Measurements from ENCODE around the gene ZSCAN29. TPM values are rescaled to one million over a fixed set of nuclear protein-coding genes. Genes with fewer than 3 reads are reported as not detected.

Gene ZSCAN29
- polyA plus RNA-seq, 6 donors from 2014 or later: 3.9 to 14.2 (median 9.7) TPM

GRCh38 chr15:43383070-43383469 lies 12.2 kb upstream of the ZSCAN29 start:
- H3K36me3 Mint-ChIP-seq: peaks cover 19 to 26% of the 10 kb centered on the region in 2 donors
- H3K27ac Mint-ChIP-seq: peak overlapping the region in 2 of 6 donors; percentile 17 to 59
- H3K9me3 Mint-ChIP-seq: peaks cover 0 to 1% (median 0%) of the 10 kb centered on the region in 7 donors
- H3K27me3 Mint-ChIP-seq: no peaks in the 10 kb centered on the region
- no peak overlapping the region for H3K4me3 Mint-ChIP-seq
- ATAC-seq (ENCODE audit: low read depth in 2 of 2): no peak
- DNase-seq: no peak
- peaks cover 0 to 5% (median 4%) of the 10 kb centered on the region in 3 donors for H3K4me1 Mint-ChIP-seq

- Mint-ChIP-seq H3K4me1 (peaks cover 0 to 11% (median 5%) of the 10 kb centered on the region in 3 donors), H3K9me3 (peaks cover 0 to 1% (median 0%) of the 10 kb centered on the region in 7 donors), H3K4me3 (no peak overlapping the region), H3K27me3 (no peaks in the 10 kb centered on the region), H3K27ac (no peak overlapping the region), H3K36me3 (peaks cover 26 to 33% of the 10 kb centered on the region in 2 donors)
- DNase-seq (no peak), ATAC-seq (ENCODE audit: low read depth in 2 of 2) (no peak)
Observed at GRCh38 chr15:43382310-43382709, 11.5 kb upstream of the ZSCAN29 start.

GRCh38 chr15:43378601-43379000 lies 7.8 kb upstream of the ZSCAN29 start:
- peaks cover 0 to 1% (median 0%) of the 10 kb centered on the region in 7 donors for H3K9me3 Mint-ChIP-seq
- ATAC-seq (ENCODE audit: low read depth in 2 of 2): no peak
- peaks cover 9 to 12% (median 12%) of the 10 kb centered on the region in 3 donors for H3K4me1 Mint-ChIP-seq
- no peak for DNase-seq
- no peaks in the 10 kb centered on the region for H3K27me3 Mint-ChIP-seq
- peak overlapping the region in 2 of 6 donors; percentile 38 to 56 for H3K27ac Mint-ChIP-seq
- no peak overlapping the region for H3K4me3 Mint-ChIP-seq
- H3K36me3 Mint-ChIP-seq: peaks cover 10 to 14% of the 10 kb centered on the region in 2 donors

GRCh38 chr15:43376017-43376705 lies 5.3 kb upstream of the ZSCAN29 start:
- Mint-ChIP-seq H3K4me3 (peak overlapping the region in 1 of 8 donors; percentile 34), H3K27me3 (no peaks in the 10 kb centered on the region), H3K36me3 (peaks cover 8 to 10% of the 10 kb centered on the region in 2 donors), H3K27ac (peak overlapping the region in 4 of 6 donors; percentile 16 to 87 (median 50)), H3K9me3 (peaks cover 0 to 1% (median 0%) of the 10 kb centered on the region in 7 donors), H3K4me1 (peaks cover 21 to 28% (median 24%) of the 10 kb centered on the region in 3 donors)
- ATAC-seq (ENCODE audit: low read depth in 2 of 2) (peak; percentile 74 to 77), DNase-seq (peak; percentile 31)

- ATAC-seq (ENCODE audit: low read depth in 2 of 2) (peak; percentile 53), DNase-seq (peak; percentile 1)
- Mint-ChIP-seq H3K36me3 (peaks cover 20 to 25% of the 10 kb centered on the region in 2 donors), H3K9me3 (no peaks in the 10 kb centered on the region), H3K27ac (peak overlapping the region; percentile 71 to 97 (median 93)), H3K4me1 (peaks cover 50 to 59% (median 55%) of the 10 kb centered on the region in 3 donors), H3K27me3 (no peaks in the 10 kb centered on the region), H3K4me3 (peak overlapping the region; percentile 88 to 98 (median 94))
Observed at GRCh38 chr15:43370310-43370974, 401 bp downstream of the ZSCAN29 start.

GRCh38 chr15:43361313-43361903 lies 9.4 kb downstream of the ZSCAN29 start:
- peaks cover 8 to 58% (median 40%) of the 10 kb centered on the region in 7 donors for H3K9me3 Mint-ChIP-seq
- ATAC-seq (ENCODE audit: low read depth in 2 of 2): no peak
- H3K36me3 Mint-ChIP-seq: peaks cover 66 to 69% of the 10 kb centered on the region in 2 donors
- no peaks in the 10 kb centered on the region for H3K27me3 Mint-ChIP-seq
- no peak for DNase-seq
- peaks cover 19 to 26% (median 20%) of the 10 kb centered on the region in 3 donors for H3K4me1 Mint-ChIP-seq
- H3K27ac Mint-ChIP-seq: no peak overlapping the region
- no peak overlapping the region for H3K4me3 Mint-ChIP-seq

- Mint-ChIP-seq H3K4me3 (peak overlapping the region in 1 of 8 donors; percentile 35), H3K27me3 (no peaks in the 10 kb centered on the region), H3K9me3 (peaks cover 8 to 61% (median 40%) of the 10 kb centered on the region in 7 donors), H3K27ac (no peak overlapping the region), H3K4me1 (peaks cover 14 to 20% (median 15%) of the 10 kb centered on the region in 3 donors), H3K36me3 (peaks cover 60 to 63% of the 10 kb centered on the region in 2 donors)
- ATAC-seq (ENCODE audit: low read depth in 2 of 2) (no peak), DNase-seq (no peak)
Observed at GRCh38 chr15:43360821-43361220, 10.0 kb downstream of the ZSCAN29 start.

GRCh38 chr15:43352693-43353382 lies 18.0 kb downstream of the ZSCAN29 start:
- H3K27ac Mint-ChIP-seq: peak overlapping the region in 1 of 6 donors; percentile 30
- H3K4me3 Mint-ChIP-seq: no peak overlapping the region
- peaks cover 6 to 8% (median 6%) of the 10 kb centered on the region in 3 donors for H3K4me1 Mint-ChIP-seq
- DNase-seq: no peak
- H3K36me3 Mint-ChIP-seq: peaks cover 0 to 8% of the 10 kb centered on the region in 2 donors
- H3K9me3 Mint-ChIP-seq: peaks cover 0 to 4% (median 0%) of the 10 kb centered on the region in 7 donors
- no peaks in the 10 kb centered on the region for H3K27me3 Mint-ChIP-seq
- ATAC-seq (ENCODE audit: low read depth in 2 of 2): no peak

GRCh38 chr15:43347114-43347513 lies 23.7 kb downstream of the ZSCAN29 start:
- no peak overlapping the region for H3K4me3 Mint-ChIP-seq
- peaks cover 0 to 10% of the 10 kb centered on the region in 2 donors for H3K36me3 Mint-ChIP-seq
- ATAC-seq (ENCODE audit: low read depth in 2 of 2) (no peak), DNase-seq (no peak)
- no peak overlapping the region for H3K27ac Mint-ChIP-seq
- no peaks in the 10 kb centered on the region for H3K27me3 Mint-ChIP-seq
- H3K4me1 Mint-ChIP-seq: no peaks in the 10 kb centered on the region
- no peaks in the 10 kb centered on the region for H3K9me3 Mint-ChIP-seq

- no peaks in the 10 kb centered on the region for H3K9me3 Mint-ChIP-seq
- DNase-seq: no peak
- H3K27ac Mint-ChIP-seq: no peak overlapping the region
- peaks cover 0 to 10% of the 10 kb centered on the region in 2 donors for H3K36me3 Mint-ChIP-seq
- no peaks in the 10 kb centered on the region for H3K4me1 Mint-ChIP-seq
- no peak overlapping the region for H3K4me3 Mint-ChIP-seq
- H3K27me3 Mint-ChIP-seq: no peaks in the 10 kb centered on the region
- no peak for ATAC-seq (ENCODE audit: low read depth in 2 of 2)
Observed at GRCh38 chr15:43346305-43346704, 24.5 kb downstream of the ZSCAN29 start.

GRCh38 chr15:43330780-43331087 lies 40.1 kb downstream of the ZSCAN29 start:
- Mint-ChIP-seq H3K36me3 (peaks cover 4 to 10% of the 10 kb centered on the region in 2 donors), H3K4me1 (peaks cover 25 to 35% (median 27%) of the 10 kb centered on the region in 3 donors), H3K27ac (peak overlapping the region; percentile 99 to 100 (median 99)), H3K27me3 (peaks cover 0 to 6% (median 4%) of the 10 kb centered on the region in 3 donors), H3K4me3 (peak overlapping the region; percentile 93 to 100 (median 98)), H3K9me3 (no peaks in the 10 kb centered on the region)
- DNase-seq (no peak), ATAC-seq (ENCODE audit: low read depth in 2 of 2) (peak; percentile 4 to 6)

GRCh38 chr15:43329960-43330779 lies 40.7 kb downstream of the ZSCAN29 start, which contains the start of gene LCMT2:
LCMT2 (minus strand) TSS chr15:43330573; CDS start chr15:43330489, 84 bp downstream.
- peak; percentile 86 to 87 for ATAC-seq (ENCODE audit: low read depth in 2 of 2)
- peak within 1 kb of the TSS; percentile 93 to 100 (median 98) for H3K4me3 Mint-ChIP-seq
- no peaks in the 10 kb centered on the region for H3K9me3 Mint-ChIP-seq
- peaks cover 0 to 10% of the 10 kb centered on the region in 2 donors for H3K36me3 Mint-ChIP-seq
- H3K4me1 Mint-ChIP-seq: peaks cover 26 to 35% (median 29%) of the 10 kb centered on the region in 3 donors
- peaks cover 0 to 6% (median 4%) of the 10 kb centered on the region in 3 donors for H3K27me3 Mint-ChIP-seq
- peak within 1 kb of the TSS; percentile 99 to 100 (median 99) for H3K27ac Mint-ChIP-seq
- DNase-seq: peak; percentile 92

Data from naive B cell (primary cell).